ENCODE results near the gene ZNF524. TPM values are rescaled to one million over a fixed set of nuclear protein-coding genes. Genes with fewer than 3 reads are reported as not detected.
A peak's percentile ranks its signal among the peaks of the same experiment; 100 is the strongest.

ZNF524 gene
- total and polyA plus RNA-seq, 9 donors: 7.0 to 11.6 (median 9.3) TPM

DNA sequence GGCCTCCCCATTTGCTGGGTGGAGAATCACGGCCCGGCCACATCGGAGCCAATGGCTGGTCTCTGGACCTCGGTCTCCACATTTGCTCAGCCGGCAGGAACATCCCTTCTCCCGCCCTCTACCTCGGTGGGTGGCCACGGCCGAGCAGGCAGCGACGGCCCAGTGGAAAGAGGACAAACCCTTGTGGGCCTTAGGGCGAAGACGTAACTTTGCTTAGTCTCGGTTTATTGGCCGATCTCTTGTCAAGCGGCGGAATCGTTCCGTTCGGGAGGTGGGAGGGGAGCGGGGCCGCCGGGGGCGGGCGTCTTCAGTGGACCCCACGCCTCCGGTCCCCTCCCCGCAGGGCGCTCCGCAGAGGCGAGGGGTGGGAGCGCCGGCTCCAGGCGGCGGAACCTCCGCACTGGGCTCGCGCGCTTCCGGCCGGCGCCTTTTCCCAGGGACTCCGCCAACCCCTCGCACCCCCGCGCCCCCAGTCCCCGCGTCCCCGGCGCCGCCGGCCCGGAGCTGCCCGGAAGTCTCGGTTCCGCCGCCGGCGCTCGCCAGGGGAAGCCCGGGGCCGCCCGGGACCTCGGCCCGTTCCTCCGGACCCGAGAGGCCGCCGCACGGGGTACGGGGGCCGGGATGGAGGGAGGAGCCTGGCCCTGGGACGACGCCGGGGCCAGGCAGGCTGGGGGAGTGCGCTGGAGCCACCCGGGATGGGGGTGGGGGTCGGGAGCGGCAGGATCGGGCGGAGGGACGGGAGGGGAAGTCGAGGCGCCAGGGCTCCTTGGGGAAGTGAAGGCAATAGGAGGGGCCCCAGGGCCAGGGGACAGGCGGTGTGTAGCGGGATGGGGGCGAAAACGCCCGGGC is 40.7 kb downstream of the ZNF524 start, which contains the start of gene ZNF580:
Gene ZNF580, plus strand, starts transcription at position 426 of the 849 bp plus-strand sequence. CDS start 1,507 bp downstream, outside the sequence.
- Histone ChIP-seq H3K4me1 (ENCODE audit: control insufficient read depth, insufficient read depth, low read length) (peaks cover 59% of the 10 kb centered on the region), H3K4me3 (ENCODE audit: low read length) (peak within 1 kb of the TSS; percentile 68), H3K9me3 (replicated peaks; ENCODE audit: control insufficient read depth, low read depth, low read length) (no peaks in the 10 kb centered on the region), H3K36me3 (ENCODE audit: control insufficient read depth, insufficient read depth, low read length) (peaks cover 18% of the 10 kb centered on the region), H3K27me3 (ENCODE audit: control insufficient read depth, insufficient read depth, low read length) (no peaks in the 10 kb centered on the region), H3K27ac (ENCODE audit: low read length) (peak within 1 kb of the TSS; percentile 94)
- DNase-seq: peak; percentile 93
- WGBS (ENCODE audit: insufficient coverage): under 1% methylated on average over 75 of the region's 89 CpGs

DNA sequence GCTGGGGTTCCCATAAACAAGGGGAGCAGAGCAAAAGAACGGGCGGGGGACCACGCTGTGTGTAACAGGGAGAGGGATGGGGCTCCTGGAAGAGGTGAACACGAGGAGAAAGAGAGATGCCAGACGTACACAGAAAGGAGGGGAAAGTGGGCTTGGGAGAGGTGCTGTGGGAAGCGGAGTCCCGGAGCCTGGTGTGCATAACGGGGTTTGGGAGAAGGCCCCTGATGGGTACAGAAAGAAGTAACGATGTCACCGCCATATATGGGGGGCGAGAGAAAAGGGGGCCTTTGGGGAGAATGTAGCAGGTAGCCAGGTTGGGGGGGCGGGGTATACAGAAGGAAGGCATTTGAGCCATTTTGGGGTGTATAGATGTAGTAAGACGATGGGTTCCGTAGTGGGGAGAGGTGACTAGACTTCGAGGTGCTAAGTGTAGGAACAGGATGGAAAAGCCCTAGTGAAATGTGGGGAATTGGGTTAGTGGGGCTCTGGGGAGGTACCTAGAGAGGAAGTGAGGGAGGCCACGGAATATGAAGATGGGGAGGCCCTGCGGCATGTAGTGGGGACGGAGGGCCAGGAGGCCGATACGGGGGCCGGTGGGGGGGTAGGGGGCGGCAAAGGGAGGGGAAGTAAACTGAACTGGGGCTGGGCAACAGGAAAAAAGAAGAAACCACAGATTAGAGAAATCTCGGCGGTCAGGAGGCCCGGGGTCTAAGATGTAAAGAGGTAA is 41.5 kb downstream of the ZNF524 start:
- Histone ChIP-seq H3K27me3 (ENCODE audit: control insufficient read depth, insufficient read depth, low read length) (no peaks in the 10 kb centered on the region), H3K4me3 (ENCODE audit: low read length) (peak overlapping the region; percentile 68), H3K9me3 (replicated peaks; ENCODE audit: control insufficient read depth, low read depth, low read length) (no peaks in the 10 kb centered on the region), H3K36me3 (ENCODE audit: control insufficient read depth, insufficient read depth, low read length) (peaks cover 19% of the 10 kb centered on the region), H3K27ac (ENCODE audit: low read length) (peak overlapping the region; percentile 94), H3K4me1 (ENCODE audit: control insufficient read depth, insufficient read depth, low read length) (peaks cover 51% of the 10 kb centered on the region)
- 1% methylated on average over 25 of the region's 25 CpGs for WGBS (ENCODE audit: insufficient coverage)
- no peak for DNase-seq

DNA sequence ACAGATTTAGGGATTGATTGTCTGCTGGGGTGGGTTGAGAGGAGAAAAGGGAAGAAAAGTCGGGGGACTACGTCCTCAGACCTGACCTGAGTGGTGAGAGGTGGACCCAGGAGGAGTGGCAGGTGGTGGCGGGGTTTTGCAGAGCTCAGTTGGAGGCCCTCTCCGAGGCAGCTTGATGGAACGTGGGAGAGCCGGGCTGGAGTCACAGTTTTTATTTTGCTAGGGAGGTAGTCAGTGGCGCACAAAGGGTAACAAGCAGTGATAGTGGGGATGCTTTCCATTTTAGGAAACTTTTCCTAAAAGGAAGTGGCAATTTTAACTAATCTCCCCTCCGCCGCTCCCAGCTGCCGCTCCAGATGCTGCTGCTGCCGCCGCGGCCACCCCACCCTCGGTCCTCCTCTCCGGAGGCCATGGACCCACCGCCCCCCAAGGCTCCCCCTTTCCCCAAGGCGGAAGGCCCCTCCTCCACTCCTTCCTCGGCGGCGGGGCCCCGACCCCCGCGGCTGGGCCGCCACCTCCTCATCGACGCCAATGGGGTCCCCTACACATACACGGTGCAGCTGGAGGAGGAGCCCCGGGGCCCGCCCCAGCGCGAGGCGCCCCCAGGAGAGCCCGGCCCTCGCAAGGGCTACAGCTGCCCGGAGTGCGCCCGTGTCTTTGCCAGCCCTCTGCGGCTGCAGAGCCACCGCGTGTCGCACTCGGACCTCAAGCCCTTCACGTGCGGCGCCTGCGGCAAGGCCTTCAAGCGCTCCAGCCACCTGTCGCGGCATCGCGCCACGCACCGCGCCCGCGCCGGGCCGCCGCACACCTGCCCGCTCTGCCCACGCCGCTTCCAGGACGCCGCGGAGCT is 42.3 kb downstream of the ZNF524 start:
- peak overlapping the region; percentile 29 for H3K27ac ChIP-seq (ENCODE audit: low read length)
- no peaks in the 10 kb centered on the region for H3K27me3 ChIP-seq (ENCODE audit: control insufficient read depth, insufficient read depth, low read length)
- peaks cover 53% of the 10 kb centered on the region for H3K4me1 ChIP-seq (ENCODE audit: control insufficient read depth, insufficient read depth, low read length)
- WGBS (ENCODE audit: insufficient coverage): 2% methylated on average over 62 of the region's 65 CpGs
- peak overlapping the region; percentile 68 for H3K4me3 ChIP-seq (ENCODE audit: low read length)
- peaks cover 22% of the 10 kb centered on the region for H3K36me3 ChIP-seq (ENCODE audit: control insufficient read depth, insufficient read depth, low read length)
- no peaks in the 10 kb centered on the region for H3K9me3 ChIP-seq (replicated peaks; ENCODE audit: control insufficient read depth, low read depth, low read length)
- no peak for DNase-seq

DNA sequence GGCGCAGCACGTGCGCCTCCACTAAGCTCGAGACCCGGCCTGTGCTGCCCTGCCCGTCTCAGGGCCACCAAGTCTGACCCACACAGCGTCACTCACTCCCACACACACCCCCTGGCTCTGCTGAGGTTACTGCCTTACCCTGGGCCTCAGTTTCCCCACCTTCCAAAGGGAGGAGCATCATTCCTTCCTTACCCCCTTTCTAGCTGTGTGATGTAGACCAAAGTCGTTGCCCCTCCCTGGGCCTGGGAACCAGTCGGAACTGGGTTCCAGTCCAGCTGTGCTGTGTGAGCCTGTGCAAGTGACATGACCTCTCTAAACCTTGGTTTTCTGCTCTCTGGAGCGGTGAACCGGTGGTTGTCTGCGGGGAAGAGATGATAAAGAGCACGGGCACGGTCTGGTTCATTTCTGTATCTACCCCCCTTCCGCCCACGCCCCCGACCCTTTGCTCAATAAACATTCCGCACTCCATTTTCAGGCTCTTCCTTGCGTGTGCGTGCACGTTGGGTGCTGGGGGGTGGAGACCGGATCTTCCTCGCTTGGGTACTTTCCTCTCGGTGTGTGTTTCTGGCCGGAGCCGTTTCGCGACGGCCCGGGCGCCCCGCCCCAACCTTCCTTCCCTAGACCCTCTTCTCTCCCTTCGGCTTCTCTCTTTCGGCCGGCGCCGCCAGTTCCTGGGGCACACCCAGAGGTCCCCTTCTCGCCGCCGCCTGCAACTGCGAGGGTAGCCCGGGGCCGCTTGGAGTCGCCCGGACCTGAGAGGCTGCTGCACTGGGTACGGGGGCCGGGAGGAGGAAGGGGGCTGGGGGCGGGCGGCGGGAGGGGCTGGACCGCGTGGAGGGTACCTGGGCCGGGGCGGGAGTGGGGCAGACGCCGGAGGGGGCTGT is 43.2 kb downstream of the ZNF524 start, which contains the start of gene ZNF581:
Gene ZNF581, plus strand, starts transcription at position 647 of the 884 bp plus-strand sequence. CDS start 923 bp downstream, outside the sequence.
- Histone ChIP-seq H3K9me3 (replicated peaks; ENCODE audit: control insufficient read depth, low read depth, low read length) (no peaks in the 10 kb centered on the region), H3K27me3 (ENCODE audit: control insufficient read depth, insufficient read depth, low read length) (no peaks in the 10 kb centered on the region), H3K27ac (ENCODE audit: low read length) (peak within 1 kb of the TSS; percentile 78), H3K4me3 (ENCODE audit: low read length) (peak within 1 kb of the TSS; percentile 76), H3K36me3 (ENCODE audit: control insufficient read depth, insufficient read depth, low read length) (peaks cover 19% of the 10 kb centered on the region), H3K4me1 (ENCODE audit: control insufficient read depth, insufficient read depth, low read length) (peaks cover 57% of the 10 kb centered on the region)
- DNase-seq: peak; percentile 84
- 1% methylated on average over 31 of the region's 56 CpGs for WGBS (ENCODE audit: insufficient coverage)

DNA sequence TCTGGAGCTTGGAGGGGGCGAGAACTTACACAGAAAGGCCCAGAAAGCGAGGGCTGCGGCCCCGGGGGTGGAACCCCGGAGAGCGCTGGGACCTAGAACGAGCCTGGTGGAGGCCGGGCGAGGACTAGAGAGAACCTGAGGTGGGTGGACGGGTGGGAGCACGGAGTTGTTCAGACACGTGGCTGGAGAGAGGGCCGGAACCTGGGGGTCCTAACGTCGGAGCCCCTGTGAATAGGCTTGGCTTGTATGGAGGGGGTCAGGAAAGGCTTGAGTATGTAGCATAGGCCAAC is 43.7 kb downstream of the ZNF524 start:
- Histone ChIP-seq H3K27ac (ENCODE audit: low read length) (peak overlapping the region; percentile 78), H3K4me3 (ENCODE audit: low read length) (peak overlapping the region; percentile 76), H3K36me3 (ENCODE audit: control insufficient read depth, insufficient read depth, low read length) (peaks cover 19% of the 10 kb centered on the region), H3K27me3 (ENCODE audit: control insufficient read depth, insufficient read depth, low read length) (no peaks in the 10 kb centered on the region), H3K4me1 (ENCODE audit: control insufficient read depth, insufficient read depth, low read length) (peaks cover 63% of the 10 kb centered on the region), H3K9me3 (replicated peaks; ENCODE audit: control insufficient read depth, low read depth, low read length) (no peaks in the 10 kb centered on the region)
- DNase-seq: no peak
- under 1% methylated on average over 14 of the region's 15 CpGs for WGBS (ENCODE audit: insufficient coverage)

DNA sequence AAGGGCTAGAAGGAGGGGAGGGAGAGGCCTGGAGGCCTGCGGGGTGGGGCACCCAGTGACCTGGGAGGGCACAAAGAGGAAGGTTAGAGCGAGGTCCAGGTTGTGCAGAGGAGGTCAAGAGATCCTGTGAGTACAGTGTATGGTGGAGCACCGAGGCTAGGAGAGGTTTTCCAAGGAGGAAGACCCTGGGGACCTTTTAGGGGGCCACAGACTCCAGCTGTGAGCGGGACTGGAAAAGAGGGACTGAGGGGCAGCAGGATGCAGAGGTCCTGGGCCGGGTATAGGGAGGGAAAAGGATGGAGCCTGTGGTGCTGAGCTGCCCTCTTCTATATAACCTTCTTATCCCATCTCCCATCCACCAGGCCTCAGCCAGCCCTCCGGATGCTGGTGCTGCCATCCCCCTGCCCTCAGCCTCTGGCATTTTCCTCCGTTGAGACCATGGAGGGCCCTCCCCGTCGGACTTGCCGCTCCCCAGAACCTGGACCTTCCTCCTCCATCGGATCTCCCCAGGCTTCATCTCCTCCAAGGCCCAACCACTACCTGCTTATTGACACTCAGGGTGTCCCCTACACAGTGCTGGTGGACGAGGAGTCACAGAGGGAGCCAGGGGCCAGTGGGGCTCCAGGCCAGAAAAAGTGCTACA is 44.2 kb downstream of the ZNF524 start:
- Histone ChIP-seq H3K27ac (ENCODE audit: low read length) (no peak overlapping the region), H3K27me3 (ENCODE audit: control insufficient read depth, insufficient read depth, low read length) (no peaks in the 10 kb centered on the region), H3K4me3 (ENCODE audit: low read length) (peak overlapping the region; percentile 76), H3K4me1 (ENCODE audit: control insufficient read depth, insufficient read depth, low read length) (peaks cover 65% of the 10 kb centered on the region), H3K36me3 (ENCODE audit: control insufficient read depth, insufficient read depth, low read length) (peaks cover 19% of the 10 kb centered on the region), H3K9me3 (replicated peaks; ENCODE audit: control insufficient read depth, low read depth, low read length) (no peaks in the 10 kb centered on the region)
- WGBS (ENCODE audit: insufficient coverage): 51% methylated on average over 10 of the region's 12 CpGs
- DNase-seq: no peak

DNA sequence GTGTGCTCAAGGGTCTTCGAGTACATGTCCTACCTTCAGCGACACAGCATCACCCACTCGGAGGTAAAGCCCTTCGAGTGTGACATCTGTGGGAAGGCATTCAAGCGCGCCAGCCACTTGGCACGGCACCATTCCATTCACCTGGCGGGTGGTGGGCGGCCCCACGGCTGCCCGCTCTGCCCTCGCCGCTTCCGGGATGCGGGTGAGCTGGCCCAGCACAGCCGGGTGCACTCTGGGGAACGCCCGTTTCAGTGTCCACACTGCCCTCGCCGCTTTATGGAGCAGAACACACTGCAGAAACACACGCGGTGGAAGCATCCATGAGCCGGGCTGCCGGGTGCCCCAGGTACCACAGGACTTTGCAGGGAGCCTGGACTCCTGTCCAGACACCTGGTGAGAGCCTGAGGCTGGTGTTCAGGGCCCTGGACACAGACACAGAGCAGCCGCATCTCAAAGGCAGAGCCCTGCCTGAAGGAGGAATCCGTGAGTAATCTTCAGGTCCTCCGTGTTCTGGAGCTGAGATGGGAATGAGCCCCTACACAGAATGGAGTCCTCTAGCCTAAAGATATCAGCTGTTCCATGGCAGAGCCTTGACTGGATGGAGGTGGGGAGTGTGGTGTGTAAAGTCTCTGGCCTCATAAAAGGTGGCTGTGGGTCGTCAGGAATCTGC is 44.9 kb downstream of the ZNF524 start:
- no peak for DNase-seq
- Histone ChIP-seq H3K9me3 (replicated peaks; ENCODE audit: control insufficient read depth, low read depth, low read length) (no peaks in the 10 kb centered on the region), H3K27ac (ENCODE audit: low read length) (no peak overlapping the region), H3K27me3 (ENCODE audit: control insufficient read depth, insufficient read depth, low read length) (no peaks in the 10 kb centered on the region), H3K4me3 (ENCODE audit: low read length) (no peak overlapping the region), H3K36me3 (ENCODE audit: control insufficient read depth, insufficient read depth, low read length) (peaks cover 19% of the 10 kb centered on the region), H3K4me1 (ENCODE audit: control insufficient read depth, insufficient read depth, low read length) (peaks cover 65% of the 10 kb centered on the region)
- WGBS (ENCODE audit: insufficient coverage): 90% methylated on average over 27 of the region's 28 CpGs

DNA sequence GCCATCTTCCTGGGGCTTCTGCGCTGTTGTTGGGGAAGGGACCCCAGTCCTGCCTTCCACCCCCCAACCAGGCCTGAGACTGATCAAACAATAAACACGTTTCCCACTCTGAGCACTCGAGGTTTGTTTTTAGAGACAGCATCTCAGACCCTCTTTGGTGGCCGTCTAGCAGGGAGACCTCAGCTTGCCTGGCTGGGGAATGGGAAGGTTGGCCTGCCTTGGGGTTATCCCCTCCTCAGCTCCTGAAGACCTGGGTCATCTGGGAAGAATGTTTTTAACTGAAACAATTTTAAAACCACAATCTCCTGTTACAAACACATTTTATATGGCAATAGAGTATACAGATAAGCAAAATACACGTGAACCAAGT is 45.4 kb downstream of the ZNF524 start:
- Histone ChIP-seq H3K27me3 (ENCODE audit: control insufficient read depth, insufficient read depth, low read length) (no peaks in the 10 kb centered on the region), H3K4me1 (ENCODE audit: control insufficient read depth, insufficient read depth, low read length) (peaks cover 60% of the 10 kb centered on the region), H3K9me3 (replicated peaks; ENCODE audit: control insufficient read depth, low read depth, low read length) (no peaks in the 10 kb centered on the region), H3K27ac (ENCODE audit: low read length) (no peak overlapping the region), H3K4me3 (ENCODE audit: low read length) (no peak overlapping the region), H3K36me3 (ENCODE audit: control insufficient read depth, insufficient read depth, low read length) (peaks cover 24% of the 10 kb centered on the region)
- DNase-seq: no peak
- 80% methylated on average over 1 of the region's 5 CpGs for WGBS (ENCODE audit: insufficient coverage)
